ENCODE measurements around the gene UCP3.

UCP3 gene

DNA sequence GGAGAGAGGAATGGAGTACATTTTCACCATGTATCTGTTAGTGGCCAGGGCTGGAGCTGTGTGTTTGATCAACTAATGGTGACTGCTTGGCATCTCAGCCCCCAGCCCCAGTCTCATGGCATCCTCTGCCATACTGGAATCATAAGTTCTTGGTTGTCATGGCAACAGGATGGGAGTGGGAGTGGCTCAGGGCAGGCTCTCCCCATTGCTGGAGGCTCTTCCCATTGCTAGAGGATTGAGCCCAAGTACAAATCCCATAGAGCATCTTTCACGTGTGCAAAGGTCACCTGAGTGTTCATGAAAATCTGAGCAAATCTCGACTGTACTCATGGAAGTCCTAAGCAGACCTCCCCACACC, 43.1 kb downstream of the UCP3 start:
- CTCF ChIA-PET: interaction anchor here (0.7 to 5.2 kb wide), 6 partner anchors 10 to 352 kb away, joined by 3 to 49 read pairs (median 4); partner anchors contain the start of genes C2CD3, DNAJB13, PPME1 and UCP2
- TF ChIP-seq, protein P1, sequence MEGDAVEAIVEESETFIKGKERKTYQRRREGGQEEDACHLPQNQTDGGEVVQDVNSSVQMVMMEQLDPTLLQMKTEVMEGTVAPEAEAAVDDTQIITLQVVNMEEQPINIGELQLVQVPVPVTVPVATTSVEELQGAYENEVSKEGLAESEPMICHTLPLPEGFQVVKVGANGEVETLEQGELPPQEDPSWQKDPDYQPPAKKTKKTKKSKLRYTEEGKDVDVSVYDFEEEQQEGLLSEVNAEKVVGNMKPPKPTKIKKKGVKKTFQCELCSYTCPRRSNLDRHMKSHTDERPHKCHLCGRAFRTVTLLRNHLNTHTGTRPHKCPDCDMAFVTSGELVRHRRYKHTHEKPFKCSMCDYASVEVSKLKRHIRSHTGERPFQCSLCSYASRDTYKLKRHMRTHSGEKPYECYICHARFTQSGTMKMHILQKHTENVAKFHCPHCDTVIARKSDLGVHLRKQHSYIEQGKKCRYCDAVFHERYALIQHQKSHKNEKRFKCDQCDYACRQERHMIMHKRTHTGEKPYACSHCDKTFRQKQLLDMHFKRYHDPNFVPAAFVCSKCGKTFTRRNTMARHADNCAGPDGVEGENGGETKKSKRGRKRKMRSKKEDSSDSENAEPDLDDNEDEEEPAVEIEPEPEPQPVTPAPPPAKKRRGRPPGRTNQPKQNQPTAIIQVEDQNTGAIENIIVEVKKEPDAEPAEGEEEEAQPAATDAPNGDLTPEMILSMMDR (IDR thresholded peaks at IDR 0.05; ENCODE audit: control extremely low read depth, extremely low read depth, low read depth, missing control alignments): no peak
- no peak for DNase-seq (ENCODE audit: extremely low spot score)
- POLR2A ChIA-PET: no interaction called here

DNA sequence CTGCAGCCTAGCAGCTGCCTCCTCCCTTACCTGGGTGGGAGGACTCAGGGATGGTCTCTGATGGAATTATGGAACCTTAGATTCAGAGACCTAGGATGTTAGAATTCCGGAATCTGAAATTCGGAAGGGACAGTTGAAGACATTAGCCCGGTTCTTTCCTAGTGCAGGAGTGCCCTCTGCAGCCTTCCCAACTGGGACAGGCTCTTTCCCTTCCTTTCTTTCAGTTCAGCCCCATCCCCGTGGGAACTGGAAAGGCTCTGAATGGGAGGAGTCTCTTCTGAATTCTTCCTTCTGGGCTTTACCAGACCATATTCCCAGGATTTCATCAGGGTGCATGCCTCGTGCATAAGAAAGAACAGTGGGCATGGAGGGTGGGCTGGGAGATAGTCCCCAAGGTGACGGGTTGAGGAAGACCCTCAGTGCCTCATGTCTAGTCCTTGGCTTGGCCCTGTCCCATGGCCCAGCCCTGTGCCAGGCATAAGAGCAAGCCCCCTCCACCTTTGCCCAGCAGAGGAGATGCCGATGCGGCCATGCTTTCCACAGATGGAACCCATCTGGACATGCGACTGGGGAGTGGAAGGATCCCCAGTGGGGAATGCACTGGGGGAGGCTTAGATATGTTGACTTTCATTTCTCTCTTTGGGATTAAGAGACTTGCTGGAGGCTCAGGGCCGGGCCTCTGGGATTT, 43.7 kb downstream of the UCP3 start:
- ChIA-PET CTCF (interaction anchor here (0.9 to 5.2 kb wide), 16 partner anchors 8 to 356 kb away, joined by 3 to 49 read pairs (median 6); partner anchors contain the start of genes DNAJB13 and UCP2), POLR2A (no interaction called here)
- TF ChIP-seq, protein P1 (IDR thresholded peaks at IDR 0.05; ENCODE audit: control extremely low read depth, extremely low read depth, low read depth, missing control alignments): no peak
- no peak for DNase-seq (ENCODE audit: extremely low spot score)

DNA sequence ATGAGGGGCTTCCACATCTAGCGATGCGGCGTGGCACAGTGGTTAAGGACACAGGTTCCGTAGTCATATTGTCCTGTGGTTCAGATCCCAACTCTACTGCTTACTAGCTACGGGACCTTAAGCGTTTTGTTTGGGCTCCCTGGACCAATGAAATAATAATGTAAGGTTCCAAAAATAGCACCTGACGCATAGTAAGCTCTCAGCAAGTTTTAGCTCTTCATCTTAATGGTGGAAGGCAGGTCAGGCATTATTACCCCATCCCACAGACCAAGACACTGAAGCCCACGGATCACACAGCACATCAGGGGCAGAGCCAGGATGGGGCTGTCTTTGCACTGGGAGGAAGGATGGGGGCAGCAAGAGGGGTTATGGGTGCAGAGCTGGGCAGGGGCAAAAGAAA, 45.0 kb downstream of the UCP3 start:
- TF ChIP-seq, protein P1 (IDR thresholded peaks at IDR 0.05; ENCODE audit: control extremely low read depth, extremely low read depth, low read depth, missing control alignments): no peak
- POLR2A ChIA-PET: interaction anchor here (0.7 kb wide), 1 partner anchor 18 kb away, joined by 3 read pairs; the partner anchor contains the start of gene UCP2
- no peak for DNase-seq (ENCODE audit: extremely low spot score)
- CTCF ChIA-PET: interaction anchor here (0.8 to 5.2 kb wide), 32 partner anchors 9 to 358 kb away, joined by 3 to 49 read pairs (median 5); partner anchors contain the start of genes C2CD3, DNAJB13, PPME1 and UCP2

DNA sequence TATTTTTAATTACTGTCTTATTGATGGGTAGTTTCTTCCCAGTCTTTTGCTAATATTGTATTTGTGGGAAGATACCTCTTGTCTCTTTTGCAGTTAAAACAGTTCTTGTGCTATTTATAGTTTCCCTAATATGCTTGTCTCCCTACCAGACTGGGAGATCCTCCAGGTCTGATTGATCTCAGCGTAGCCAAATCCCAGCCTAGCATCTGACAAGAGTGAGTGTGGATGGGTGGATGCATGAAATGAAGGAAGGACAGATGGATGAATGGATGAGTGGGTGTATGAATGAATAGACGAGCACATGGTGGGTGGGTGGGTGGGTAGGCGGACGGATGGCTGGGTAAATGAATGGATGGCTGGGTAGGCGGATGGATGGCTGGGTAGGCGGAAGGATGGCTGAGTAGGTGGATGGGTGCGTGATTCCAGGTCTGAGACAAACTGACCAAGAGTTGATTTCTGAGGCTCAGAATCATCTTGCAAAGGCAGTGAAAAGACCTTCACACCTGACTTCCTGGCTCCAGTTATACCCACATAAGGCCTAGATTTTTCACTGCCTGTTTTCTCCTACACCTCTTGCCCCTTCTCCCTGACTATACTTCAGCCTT, 46.7 kb downstream of the UCP3 start:
- POLR2A ChIA-PET: no interaction called here
- CTCF ChIA-PET: interaction anchor here (5.2 kb wide), 1 partner anchor 18 kb away, joined by 49 read pairs; the partner anchor contains the start of gene UCP2
- TF ChIP-seq, protein P1 (IDR thresholded peaks at IDR 0.05; ENCODE audit: control extremely low read depth, extremely low read depth, low read depth, missing control alignments): no peak
- DNase-seq (ENCODE audit: extremely low spot score): no peak

DNA sequence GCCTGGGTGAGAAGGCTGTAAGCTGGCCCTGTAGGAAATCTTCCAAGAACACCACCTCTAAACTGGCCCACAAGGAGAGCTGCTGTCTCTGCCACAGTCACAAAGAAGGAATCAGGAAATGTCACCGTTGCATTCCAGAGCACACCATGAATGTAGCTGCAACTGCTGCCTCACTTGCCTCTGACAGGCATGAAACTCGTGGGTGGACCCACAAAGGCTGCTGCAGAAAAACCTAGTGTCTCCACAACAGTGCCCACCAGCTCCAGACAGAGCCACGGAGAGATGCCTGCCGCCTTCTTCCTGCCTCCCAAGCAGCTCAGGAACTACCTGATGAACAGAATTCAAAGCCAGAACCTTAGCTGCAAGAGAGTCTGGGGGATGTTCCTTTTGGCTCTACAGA, 47.6 kb downstream of the UCP3 start:
- ChIA-PET CTCF (no interaction called here), POLR2A (no interaction called here)

DNA sequence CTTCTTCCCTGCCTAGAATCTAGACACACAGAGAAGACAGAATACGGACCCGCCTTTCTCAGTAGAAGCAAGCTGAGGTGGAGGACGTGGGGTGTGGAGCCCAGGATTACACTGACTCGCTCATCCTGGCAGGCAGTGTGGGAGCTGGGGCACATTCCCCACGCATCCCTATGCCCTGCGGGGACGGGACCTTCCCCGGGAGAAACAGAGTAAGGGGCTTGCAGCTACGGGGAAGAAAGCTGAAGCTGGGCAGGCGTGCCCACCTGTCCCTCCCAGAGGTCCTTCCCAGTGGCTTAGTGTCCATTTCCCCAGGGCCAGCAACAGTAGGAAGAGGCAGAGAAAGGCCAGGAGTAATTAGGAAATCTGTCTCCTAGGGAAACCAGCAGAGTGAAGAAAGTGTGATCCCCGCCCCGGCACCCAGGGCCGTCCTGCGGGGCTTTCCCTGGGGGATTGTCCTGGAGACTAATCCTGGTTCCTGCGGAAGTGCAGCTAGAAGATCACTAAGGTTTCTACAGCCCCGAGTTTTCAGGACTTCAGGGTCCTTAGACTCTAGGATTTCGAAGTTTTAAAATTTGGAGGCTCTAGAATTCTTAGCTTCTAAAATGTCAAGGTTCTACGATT, 50.3 kb downstream of the UCP3 start:
- TF ChIP-seq, protein P1 (IDR thresholded peaks at IDR 0.05; ENCODE audit: control extremely low read depth, extremely low read depth, low read depth, missing control alignments): no peak
- POLR2A ChIA-PET: no interaction called here
- CTCF ChIA-PET: interaction anchor here (1.1 to 1.2 kb wide), 2 partner anchors 9 to 14 kb away, joined by 3 to 5 read pairs; no protein-coding TSS in a partner anchor
- DNase-seq (ENCODE audit: extremely low spot score): no peak

More for the DNA sequence above, 47.6 kb downstream of the UCP3 start:
- DNase-seq (ENCODE audit: extremely low spot score): no peak
- TF ChIP-seq, protein P1 (IDR thresholded peaks at IDR 0.05; ENCODE audit: control extremely low read depth, extremely low read depth, low read depth, missing control alignments): no peak
